ENCODE data around the gene MYRF. TPM values are rescaled to one million over a fixed set of nuclear protein-coding genes. Genes with fewer than 3 reads are reported as not detected.

Gene MYRF
- total and polyA plus RNA-seq, 9 of the 15 experiments (the other 6 are each of a cell fraction or from before 2014, with no cell fraction given): 2.3 to 25.8 (median 7.1) TPM

DNA sequence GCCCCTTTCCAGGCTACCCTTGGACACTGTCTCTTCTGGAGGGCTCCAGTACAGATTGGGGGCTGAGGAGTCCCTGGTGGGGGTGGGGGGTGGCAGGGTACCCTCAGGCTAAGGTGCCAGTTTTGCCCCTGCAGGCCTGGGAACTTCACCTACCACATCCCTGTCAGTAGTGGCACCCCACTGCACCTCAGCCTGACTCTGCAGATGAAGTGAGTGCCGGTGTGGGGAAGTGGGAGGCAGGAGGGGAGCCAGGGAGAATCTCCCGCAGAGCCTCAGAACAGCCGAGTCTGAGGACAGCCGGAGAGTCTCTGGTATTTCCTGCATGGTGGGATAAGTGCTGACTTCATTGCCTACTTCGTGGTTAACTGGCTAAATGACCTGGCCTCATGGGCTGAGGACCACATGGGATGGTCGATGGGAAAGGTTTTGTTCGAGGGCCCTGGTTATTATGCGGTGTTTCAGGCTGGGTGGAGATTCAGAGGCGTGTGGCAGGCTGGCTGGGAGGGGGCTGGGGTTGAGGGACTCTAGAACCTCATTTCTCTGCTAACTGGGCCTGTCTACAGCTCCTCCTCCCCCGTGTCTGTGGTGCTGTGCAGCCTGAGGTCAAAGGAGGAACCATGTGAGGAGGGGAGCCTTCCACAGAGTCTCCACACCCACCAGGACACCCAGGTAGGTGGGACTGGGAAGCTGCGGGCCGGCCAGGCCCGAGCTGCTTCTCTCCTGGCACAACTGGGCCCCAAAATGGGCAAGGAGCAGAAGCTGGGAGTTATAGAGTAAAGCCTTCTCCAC lies 31.5 kb downstream of the MYRF start (continued):
- TF ChIP-seq, protein P1, sequence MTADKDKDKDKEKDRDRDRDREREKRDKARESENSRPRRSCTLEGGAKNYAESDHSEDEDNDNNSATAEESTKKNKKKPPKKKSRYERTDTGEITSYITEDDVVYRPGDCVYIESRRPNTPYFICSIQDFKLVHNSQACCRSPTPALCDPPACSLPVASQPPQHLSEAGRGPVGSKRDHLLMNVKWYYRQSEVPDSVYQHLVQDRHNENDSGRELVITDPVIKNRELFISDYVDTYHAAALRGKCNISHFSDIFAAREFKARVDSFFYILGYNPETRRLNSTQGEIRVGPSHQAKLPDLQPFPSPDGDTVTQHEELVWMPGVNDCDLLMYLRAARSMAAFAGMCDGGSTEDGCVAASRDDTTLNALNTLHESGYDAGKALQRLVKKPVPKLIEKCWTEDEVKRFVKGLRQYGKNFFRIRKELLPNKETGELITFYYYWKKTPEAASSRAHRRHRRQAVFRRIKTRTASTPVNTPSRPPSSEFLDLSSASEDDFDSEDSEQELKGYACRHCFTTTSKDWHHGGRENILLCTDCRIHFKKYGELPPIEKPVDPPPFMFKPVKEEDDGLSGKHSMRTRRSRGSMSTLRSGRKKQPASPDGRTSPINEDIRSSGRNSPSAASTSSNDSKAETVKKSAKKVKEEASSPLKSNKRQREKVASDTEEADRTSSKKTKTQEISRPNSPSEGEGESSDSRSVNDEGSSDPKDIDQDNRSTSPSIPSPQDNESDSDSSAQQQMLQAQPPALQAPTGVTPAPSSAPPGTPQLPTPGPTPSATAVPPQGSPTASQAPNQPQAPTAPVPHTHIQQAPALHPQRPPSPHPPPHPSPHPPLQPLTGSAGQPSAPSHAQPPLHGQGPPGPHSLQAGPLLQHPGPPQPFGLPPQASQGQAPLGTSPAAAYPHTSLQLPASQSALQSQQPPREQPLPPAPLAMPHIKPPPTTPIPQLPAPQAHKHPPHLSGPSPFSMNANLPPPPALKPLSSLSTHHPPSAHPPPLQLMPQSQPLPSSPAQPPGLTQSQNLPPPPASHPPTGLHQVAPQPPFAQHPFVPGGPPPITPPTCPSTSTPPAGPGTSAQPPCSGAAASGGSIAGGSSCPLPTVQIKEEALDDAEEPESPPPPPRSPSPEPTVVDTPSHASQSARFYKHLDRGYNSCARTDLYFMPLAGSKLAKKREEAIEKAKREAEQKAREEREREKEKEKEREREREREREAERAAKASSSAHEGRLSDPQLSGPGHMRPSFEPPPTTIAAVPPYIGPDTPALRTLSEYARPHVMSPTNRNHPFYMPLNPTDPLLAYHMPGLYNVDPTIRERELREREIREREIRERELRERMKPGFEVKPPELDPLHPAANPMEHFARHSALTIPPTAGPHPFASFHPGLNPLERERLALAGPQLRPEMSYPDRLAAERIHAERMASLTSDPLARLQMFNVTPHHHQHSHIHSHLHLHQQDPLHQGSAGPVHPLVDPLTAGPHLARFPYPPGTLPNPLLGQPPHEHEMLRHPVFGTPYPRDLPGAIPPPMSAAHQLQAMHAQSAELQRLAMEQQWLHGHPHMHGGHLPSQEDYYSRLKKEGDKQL (CRISPR knock-in tag; IDR thresholded peaks at IDR 0.05; ENCODE audit: borderline replicate concordance): no peak
- TF ChIP-seq NR2C2 (CRISPR knock-in tag; IDR thresholded peaks at IDR 0.05) (no peak), NR2C2 (tag; IDR thresholded peaks at IDR 0.05) (no peak)

DNA sequence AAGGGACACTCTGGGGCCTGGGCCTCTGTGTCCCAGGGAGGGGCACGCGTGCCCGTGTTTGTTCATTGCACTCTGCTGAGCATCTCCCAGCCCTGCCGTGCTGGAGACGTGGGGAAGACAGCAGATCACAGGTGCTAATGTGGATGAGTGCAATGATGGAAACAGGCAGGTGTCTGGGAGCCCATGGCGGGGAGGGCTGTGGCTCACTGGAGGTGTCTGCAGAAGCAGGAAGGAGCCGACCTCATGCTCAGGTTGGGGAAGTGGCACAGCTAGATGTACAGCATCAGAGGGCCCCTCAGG lies 32.0 kb downstream of the MYRF start:
- peaks cover 0 to 13% of the 10 kb centered on the region in 2 experiments; a peak in 2 of 5 replicates for H3K4me1 ChIP-seq (replicated peaks in 1 of 2; ENCODE audit: control insufficient read depth in 2 of 2, insufficient read depth in 2 of 2, low read length in 2 of 2)
- 0 out of 3 replicates have a peak, but pooled peaks cover 2% of the 10 kb centered on the region for H3K79me2 ChIP-seq (ENCODE audit: control insufficient read depth, insufficient read depth, low read length)
- no peak overlapping the region for H2AFZ ChIP-seq (ENCODE audit: low read depth, low read length)
- 78% methylated on average over 5 of the region's 7 CpGs for WGBS (ENCODE audit: insufficient coverage, low coverage, missing lambda C conversion rate)
- ChIA-PET CTCF (ENCODE audit: low intra/inter-chr PET ratio) (no interaction called here), POLR2A (interaction anchor here (0.6 to 1.6 kb wide), 4 partner anchors 8 to 78 kb away, joined by 3 to 8 read pairs (median 4); partner anchors contain the start of genes FEN1 and TMEM258)
- DNase-seq (ENCODE audit: extremely low read depth in 1 of 4, low spot score in 3 of 4): no peak
- intact Hi-C loops (cut with micrococcal nuclease) (no loop called here), in situ Hi-C loops (cut with MboI) (no loop called here)
- FAIRE-seq: no peak
- no peaks in the 10 kb centered on the region for H3K9me1 ChIP-seq (ENCODE audit: control insufficient read depth, insufficient read depth, low read length)
- no TSS peak for BruUV-seq (replicated peaks)
- H3K36me3 ChIP-seq (ENCODE audit: control insufficient read depth, insufficient read depth, low read length): peaks cover 76% of the 10 kb centered on the region
- H3K4me2 ChIP-seq (ENCODE audit: insufficient read depth, low read length): no peak overlapping the region
- no peak overlapping the region for H3K4me3 ChIP-seq
- no peak overlapping the region for H3K27ac ChIP-seq (ENCODE audit: extremely low read depth, low read depth, low read length)
- no peaks in the 10 kb centered on the region for H3K27me3 ChIP-seq (ENCODE audit: control insufficient read depth in 2 of 2, insufficient read depth in 2 of 2, low read length in 2 of 2)
- no peak for ATAC-seq
- no peak for TF ChIP-seq RNF2 (IDR thresholded peaks at IDR 0.05)
- no peak for TF ChIP-seq PHTF2 (CRISPR knock-in tag; IDR thresholded peaks at IDR 0.05)
- no peak for TF ChIP-seq SMC3 (conservative IDR thresholded peaks at IDR 0.05; ENCODE audit: insufficient read depth, low read depth, low read length)
- peak overlapping the region in 1 of 2 experiments; percentile 61; a peak in 1 of 4 replicates for H3K9ac ChIP-seq (ENCODE audit: insufficient read depth in 1 of 2, low read depth in 2 of 2, low read length in 2 of 2)
- H3K9me3 ChIP-seq (replicated peaks; ENCODE audit: control insufficient read depth, insufficient read depth, low read depth, low read length): no peaks in the 10 kb centered on the region
- peaks cover 6% of the 10 kb centered on the region for H4K20me1 ChIP-seq (replicated peaks; ENCODE audit: control insufficient read depth, insufficient read depth, low read length)

Measured in K562 (cell line).